Fibroblast of villous mesenchyme (primary cell): ENCODE data around the gene ARHGAP12. TPM values are rescaled to one million over a fixed set of nuclear protein-coding genes. Genes with fewer than 3 reads are reported as not detected.
"Not testable (repeated sequence)": the region's sequence is repeated elsewhere in the genome, so short reads cannot be mapped to it uniquely, and the experiment has no call there.

Experiments used
- DNase-seq: peaks from one replicate; pipeline ENCODE4 v3.0.0-alpha.2; 2010; ENCODE audit warnings: low read depth
- H3K4me3 ChIP-seq: 2 replicates; pipeline ENCODE4 v1.5.1; 2011; ENCODE audit warnings: low read depth, mild to moderate bottlenecking, low read length
- CTCF ChIP-seq: IDR thresholded peaks from 2 replicates; pipeline ENCODE4 v1.5.1; 2012; ENCODE audit warnings: low read depth, mild to moderate bottlenecking, low read length; ENCODE audit not compliant: insufficient read depth
- total RNA-seq: library from RNA; depleted of rRNA; stranded (reverse); fragments of >200 nt; gene quantifications from 2 replicates; pipeline ENCODE4 v1.2.3, GENCODE V29; 2012

Gene ARHGAP12
- total RNA-seq, 1 donor: 57.0 TPM

GRCh38 chr10:31972519-31973041, 43.9 kb upstream of the ARHGAP12 start:
- no peak for DNase-seq
- no peak for TF ChIP-seq CTCF
- H3K4me3 ChIP-seq: no peak overlapping the region

DNA sequence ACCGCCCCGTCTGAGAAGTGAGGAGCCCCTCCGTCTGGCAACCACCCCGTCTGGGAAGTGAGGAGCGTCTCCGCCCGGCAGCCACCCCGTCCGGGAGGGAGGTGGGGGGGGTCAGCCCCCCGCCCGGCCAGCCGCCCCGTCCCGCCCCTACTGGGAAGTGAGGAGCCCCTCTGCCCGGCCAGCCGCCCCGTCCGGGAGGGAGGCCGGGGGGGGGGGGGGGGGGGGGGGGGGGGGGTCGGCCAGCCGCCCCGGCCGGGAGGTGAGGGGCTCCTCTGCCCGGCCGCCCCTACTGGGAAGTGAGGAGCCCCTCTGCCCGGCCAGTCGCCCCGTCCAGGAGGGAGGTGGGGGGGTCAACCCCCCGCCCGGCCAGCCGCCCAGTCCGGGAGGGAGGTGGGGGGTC, 41.2 kb upstream of the ARHGAP12 start:
- DNase-seq, H3K4me3 ChIP-seq: not testable (repeated sequence)

GRCh38 chr10:31963589-31963980, 35.0 kb upstream of the ARHGAP12 start:
- no peak for DNase-seq
- TF ChIP-seq CTCF: no peak
- no peak overlapping the region for H3K4me3 ChIP-seq

DNA sequence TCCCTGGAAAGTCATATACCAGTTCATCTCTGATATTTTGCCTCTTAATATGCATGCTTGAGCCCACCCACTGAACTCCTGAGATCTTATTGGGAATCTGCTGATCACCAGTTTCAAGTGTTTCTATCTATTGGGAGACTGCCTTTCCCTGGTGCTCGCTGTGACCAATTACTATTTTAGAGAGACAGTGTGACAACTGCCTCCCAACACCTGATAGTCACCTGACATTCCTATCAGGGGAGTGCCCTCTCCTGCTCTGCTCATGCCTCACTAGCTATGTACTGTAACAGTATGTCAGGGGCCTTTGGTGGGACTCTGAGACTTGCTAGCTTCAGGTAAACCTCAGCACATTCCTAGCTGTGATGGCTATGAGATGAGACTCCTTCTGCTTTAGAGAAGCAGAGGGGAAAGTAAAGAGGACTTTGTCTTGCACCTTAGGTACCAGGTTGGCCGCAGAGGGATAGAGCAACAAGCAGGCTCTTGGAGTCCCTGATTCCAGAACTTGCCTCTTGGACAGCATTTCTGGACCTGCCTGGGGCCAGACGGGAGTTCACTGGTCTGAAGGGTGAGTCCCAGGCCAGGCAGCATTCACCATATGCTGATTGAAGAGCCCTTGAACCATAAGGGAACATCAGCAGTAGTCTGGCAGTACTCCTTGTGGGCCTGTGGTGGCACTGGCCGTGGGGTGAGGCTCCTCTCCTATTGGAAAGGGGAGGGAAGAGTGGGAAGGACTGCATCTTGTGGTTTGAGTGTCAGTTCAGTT, 34.4 kb upstream of the ARHGAP12 start:
- TF ChIP-seq CTCF: no peak
- H3K4me3 ChIP-seq: no peak overlapping the region
- no peak for DNase-seq

GRCh38 chr10:31961277-31962074, 32.8 kb upstream of the ARHGAP12 start:
- H3K4me3 ChIP-seq: no peak overlapping the region
- no peak for TF ChIP-seq CTCF
- no peak for DNase-seq

DNA sequence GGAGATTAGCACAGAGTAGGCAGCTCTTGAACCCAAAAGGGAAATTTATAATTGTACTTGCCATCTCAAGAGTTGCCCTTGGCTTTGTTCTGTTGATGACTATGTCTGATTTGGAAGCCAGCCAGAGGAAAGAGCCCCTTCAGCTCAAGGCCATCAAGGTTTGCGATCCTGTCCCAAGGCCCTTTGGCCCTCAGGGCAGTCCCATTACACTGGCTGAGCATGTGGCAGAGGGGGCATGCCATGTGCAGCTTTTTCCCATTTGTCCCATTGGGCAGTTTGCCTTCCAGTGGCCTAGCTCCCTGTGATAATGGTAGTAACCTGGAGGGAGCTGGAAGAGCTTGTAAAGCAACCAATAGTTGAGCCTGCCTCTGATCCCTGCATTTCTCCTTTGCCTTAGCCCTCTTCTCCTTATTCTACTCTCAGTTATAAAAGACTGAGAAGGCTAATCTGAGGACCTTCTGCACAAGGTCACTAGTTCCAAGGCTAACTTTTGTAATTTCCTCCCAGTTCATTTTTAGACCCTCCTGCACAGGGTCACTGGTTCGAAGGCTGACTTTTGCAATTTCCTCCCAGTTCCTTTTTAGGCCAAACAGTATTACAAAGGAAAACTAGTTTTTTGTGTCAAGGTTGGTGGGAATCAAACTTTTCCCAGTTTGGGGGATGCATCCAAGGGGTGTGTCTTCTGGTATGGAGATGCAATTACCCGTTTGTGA, 31.0 kb upstream of the ARHGAP12 start:
- TF ChIP-seq CTCF: no peak
- H3K4me3 ChIP-seq: no peak overlapping the region
- no peak for DNase-seq

DNA sequence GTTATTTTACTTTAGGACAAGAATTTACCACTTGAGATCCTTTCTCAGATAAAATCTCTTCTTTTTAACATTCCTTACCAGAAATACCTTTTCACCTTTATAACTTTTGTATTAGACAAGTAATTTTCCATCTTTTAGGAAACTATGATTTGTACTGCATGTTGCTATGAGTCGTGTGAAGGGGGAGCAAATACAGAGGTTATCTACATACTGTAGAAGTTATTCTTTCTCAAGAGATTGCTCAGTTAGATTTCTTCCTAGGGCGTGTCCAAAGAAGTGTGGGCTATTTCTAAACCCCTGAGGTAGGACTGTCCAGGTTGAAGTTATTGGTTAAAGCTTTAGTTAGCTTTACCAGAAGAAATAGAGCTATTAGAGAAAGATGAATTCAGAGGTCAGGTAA, 30.2 kb upstream of the ARHGAP12 start:
- no peak overlapping the region for H3K4me3 ChIP-seq
- no peak for DNase-seq
- no peak for TF ChIP-seq CTCF
